ENCODE results near the gene VIT.
A peak's percentile ranks its signal among the peaks of the same experiment; 100 is the strongest.

The VIT gene

GRCh38 chr2:36762764-36763490 lies 66.4 kb downstream of the VIT start:
- Histone ChIP-seq H3K27me3 (ENCODE audit: low read length) (no peaks in the 10 kb centered on the region), H3K27ac (ENCODE audit: low read depth, low read length) (no peak overlapping the region), H3F3A (ENCODE audit: insufficient read depth) (no peaks in the 10 kb centered on the region), H3K36me3 (ENCODE audit: low read length) (no peaks in the 10 kb centered on the region), H3K9ac (ENCODE audit: low read length) (no peak overlapping the region), H3K9me3 (ENCODE audit: insufficient read depth, low read length) (no peaks in the 10 kb centered on the region), H3K4me3 (ENCODE audit: insufficient read depth, low read length, poor library complexity, severe bottlenecking) (no peak overlapping the region), H3K79me2 (ENCODE audit: insufficient read depth, low read length) (no peaks in the 10 kb centered on the region), H4K20me1 (ENCODE audit: low read depth, low read length) (no peaks in the 10 kb centered on the region), H3K4me2 (ENCODE audit: low read depth, low read length, poor library complexity, severe bottlenecking) (no peak overlapping the region), H3K9me2 (replicated peaks; ENCODE audit: insufficient read depth, low read length) (no peaks in the 10 kb centered on the region), H2AFZ (ENCODE audit: low read depth, low read length, severe bottlenecking) (no peak overlapping the region)
- no peak for TF ChIP-seq EZH2phosphoT487 (conservative IDR thresholded peaks at IDR 0.05; ENCODE audit: low read length)
- no peak for TF ChIP-seq CTCF (IDR thresholded peaks at IDR 0.05; ENCODE audit: insufficient read depth, low read length, poor library complexity, severe bottlenecking)

GRCh38 chr2:36769106-36769505 lies 72.6 kb downstream of the VIT start:
- H3K9ac ChIP-seq (ENCODE audit: low read length): no peak overlapping the region
- no peaks in the 10 kb centered on the region for H3K27me3 ChIP-seq (ENCODE audit: low read length)
- no peaks in the 10 kb centered on the region for H3K79me2 ChIP-seq (ENCODE audit: insufficient read depth, low read length)
- no peak overlapping the region for H3K27ac ChIP-seq (ENCODE audit: low read depth, low read length)
- H4K20me1 ChIP-seq (ENCODE audit: low read depth, low read length): no peaks in the 10 kb centered on the region
- H3K4me3 ChIP-seq (ENCODE audit: insufficient read depth, low read length, poor library complexity, severe bottlenecking): no peak overlapping the region
- no peak overlapping the region for H2AFZ ChIP-seq (ENCODE audit: low read depth, low read length, severe bottlenecking)
- H3F3A ChIP-seq (ENCODE audit: insufficient read depth): no peaks in the 10 kb centered on the region
- H3K9me3 ChIP-seq (ENCODE audit: insufficient read depth, low read length): no peaks in the 10 kb centered on the region
- H3K9me2 ChIP-seq (replicated peaks; ENCODE audit: insufficient read depth, low read length): no peaks in the 10 kb centered on the region
- H3K4me2 ChIP-seq (ENCODE audit: low read depth, low read length, poor library complexity, severe bottlenecking): no peak overlapping the region
- H3K36me3 ChIP-seq (ENCODE audit: low read length): no peaks in the 10 kb centered on the region
- TF ChIP-seq CTCF (IDR thresholded peaks at IDR 0.05; ENCODE audit: insufficient read depth, low read length, poor library complexity, severe bottlenecking): no peak
- TF ChIP-seq EZH2phosphoT487 (conservative IDR thresholded peaks at IDR 0.05; ENCODE audit: low read length): no peak

GRCh38 chr2:36770542-36771287 lies 74.2 kb downstream of the VIT start:
- H3K27me3 ChIP-seq (ENCODE audit: low read length): no peaks in the 10 kb centered on the region
- no peaks in the 10 kb centered on the region for H3F3A ChIP-seq (ENCODE audit: insufficient read depth)
- H3K9me2 ChIP-seq (replicated peaks; ENCODE audit: insufficient read depth, low read length): no peaks in the 10 kb centered on the region
- no peak overlapping the region for H3K4me2 ChIP-seq (ENCODE audit: low read depth, low read length, poor library complexity, severe bottlenecking)
- no peaks in the 10 kb centered on the region for H3K9me3 ChIP-seq (ENCODE audit: insufficient read depth, low read length)
- no peaks in the 10 kb centered on the region for H3K79me2 ChIP-seq (ENCODE audit: insufficient read depth, low read length)
- no peak overlapping the region for H2AFZ ChIP-seq (ENCODE audit: low read depth, low read length, severe bottlenecking)
- H4K20me1 ChIP-seq (ENCODE audit: low read depth, low read length): no peaks in the 10 kb centered on the region
- H3K4me3 ChIP-seq (ENCODE audit: insufficient read depth, low read length, poor library complexity, severe bottlenecking): no peak overlapping the region
- no peak overlapping the region for H3K9ac ChIP-seq (ENCODE audit: low read length)
- H3K27ac ChIP-seq (ENCODE audit: low read depth, low read length): no peak overlapping the region
- H3K36me3 ChIP-seq (ENCODE audit: low read length): no peaks in the 10 kb centered on the region
- TF ChIP-seq CTCF (IDR thresholded peaks at IDR 0.05; ENCODE audit: insufficient read depth, low read length, poor library complexity, severe bottlenecking) (peak; percentile 70), EZH2phosphoT487 (conservative IDR thresholded peaks at IDR 0.05; ENCODE audit: low read length) (no peak)

Data from SU-DHL-6 (cell line).